Lung (tissue), 12 donors: ENCODE measurements around the gene CPS1. TPM values are rescaled to one million over a fixed set of nuclear protein-coding genes. Genes with fewer than 3 reads are reported as not detected.

Experiments
- ATAC-seq: fragments of 200-7000 bp; cut with Tn5 transposase; one replicate; pipeline ENCODE4 v1.9.1; 2020; ENCODE audit warnings: moderate number of reproducible peaks; ENCODE audit not compliant: insufficient read depth, low FRiP score
- DNase-seq, 3 donors: peaks; one replicate each; pipeline ENCODE4 v3.0.0-alpha.2; 2013 to 2017
- H3K27ac ChIP-seq, 2 donors: one replicate each; pipeline ENCODE4 v1.5.1; 2013; ENCODE audit warnings: mild to moderate bottlenecking in 2 of 2, moderate library complexity in 2 of 2, control low read depth in 1 of 2, inconsistent platforms in 1 of 2, low read depth in 1 of 2, low read length in 1 of 2
- H3K27me3 ChIP-seq, 3 donors: one replicate each; pipeline ENCODE4 v1.5.1; 2013; ENCODE audit warnings: low read length in 2 of 3; ENCODE audit not compliant: control insufficient read depth in 3 of 3, insufficient read depth in 3 of 3
- H3K36me3 ChIP-seq, 4 donors: one replicate each; pipeline ENCODE4 v1.5.1; 2013; ENCODE audit warnings: low read length in 4 of 4, mild to moderate bottlenecking in 1 of 4, moderate library complexity in 1 of 4; ENCODE audit not compliant: control insufficient read depth in 4 of 4, insufficient read depth in 4 of 4
- H3K4me1 ChIP-seq, 5 donors: one replicate each; pipeline ENCODE4 v1.5.1; 2013; ENCODE audit warnings: low read length in 5 of 5, mild to moderate bottlenecking in 2 of 5, moderate library complexity in 1 of 5; ENCODE audit not compliant: control insufficient read depth in 5 of 5, insufficient read depth in 5 of 5
- H3K4me3 ChIP-seq: one replicate; pipeline ENCODE4 v1.5.1; 2013; ENCODE audit warnings: mild to moderate bottlenecking, control low read depth, moderate library complexity
- H3K9ac ChIP-seq, 2 donors: one replicate each; pipeline ENCODE4 v1.5.1; 2013; ENCODE audit warnings: low read length in 2 of 2, control low read depth in 1 of 2; ENCODE audit not compliant: insufficient read depth in 1 of 2
- H3K9me3 ChIP-seq, 4 donors: one replicate each; pipeline ENCODE4 v1.5.1; 2013; ENCODE audit warnings: low read length in 3 of 4, mild to moderate bottlenecking in 1 of 4, moderate library complexity in 1 of 4; ENCODE audit not compliant: control insufficient read depth in 4 of 4, insufficient read depth in 3 of 4
- WGBS, 2 donors: extraction: QIAGEN DNeasy Blood & Tissue Kit; methylation state at CpG; one replicate each; pipeline ENCODE4 v1.1.7; 2013; 5-methylcytosine and 5-hydroxymethylcytosine counted together
- polyA plus RNA-seq, 2 donors: library from polyadenylated mRNA; stranded (reverse); fragments of 200-250 nt; gene quantifications; one replicate each; pipeline ENCODE4 v1.2.1, GENCODE V29; 2013
- total RNA-seq, 2 donors: library from RNA; depleted of rRNA in 1 of 2; stranded (reverse); fragments of >200 nt in 1 of 2; gene quantifications; one replicate each; pipeline ENCODE4 v1.2.1, GENCODE V29; 2014 to 2021
- TF ChIP-seq, protein P1 (sequence below): IDR thresholded peaks from 2 replicates; pipeline ENCODE4 v1.5.1; 2012; ENCODE audit warnings: mild to moderate bottlenecking; ENCODE audit errors: control extremely low read depth, extremely low read depth
- donor health status: control.
- donor health status: control.
- donor health status: Bipolar disorder and iron deficiency.
- donor health status: healthy.
- donor health status: DM: yes; HTN: yes; CAD: no.

Gene CPS1
- total and polyA plus RNA-seq, 4 donors: 0.35 to 5.0 (median 1.9) TPM

DNA sequence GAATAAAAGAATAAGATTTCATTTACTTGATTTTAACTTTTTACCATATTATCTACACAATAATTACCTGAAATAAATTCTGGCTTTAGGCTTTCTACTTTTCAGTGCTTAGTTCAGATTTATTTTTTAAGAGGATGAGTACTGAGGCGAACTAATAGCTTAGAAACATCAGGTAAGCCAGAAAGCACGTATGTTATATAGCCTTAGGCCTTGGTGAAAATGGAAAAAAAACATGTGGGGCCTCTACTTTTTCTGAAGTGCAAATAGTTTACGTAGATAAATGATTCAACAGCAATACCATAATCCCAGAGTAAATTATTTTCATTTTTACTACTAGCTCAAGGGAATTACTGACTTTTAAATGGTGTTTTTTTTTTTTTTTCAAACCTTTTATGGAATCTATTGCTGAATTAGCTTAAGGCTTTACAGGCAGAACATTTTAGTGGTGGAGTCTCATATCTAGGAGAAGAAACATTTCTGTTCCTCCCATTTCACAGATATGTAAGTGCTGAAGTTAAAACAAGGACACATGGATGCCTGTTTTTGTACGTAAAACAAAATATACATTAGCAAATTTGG is 6.2 kb downstream of the CPS1 start:
- Histone ChIP-seq H3K27me3 (no peaks in the 10 kb centered on the region), H3K4me3 (no peak overlapping the region), H3K9me3 (no peaks in the 10 kb centered on the region), H3K27ac (no peak overlapping the region), H3K9ac (no peak overlapping the region), H3K4me1 (no peaks in the 10 kb centered on the region), H3K36me3 (no peaks in the 10 kb centered on the region)
- DNase-seq: no peak
- TF ChIP-seq, protein P1, sequence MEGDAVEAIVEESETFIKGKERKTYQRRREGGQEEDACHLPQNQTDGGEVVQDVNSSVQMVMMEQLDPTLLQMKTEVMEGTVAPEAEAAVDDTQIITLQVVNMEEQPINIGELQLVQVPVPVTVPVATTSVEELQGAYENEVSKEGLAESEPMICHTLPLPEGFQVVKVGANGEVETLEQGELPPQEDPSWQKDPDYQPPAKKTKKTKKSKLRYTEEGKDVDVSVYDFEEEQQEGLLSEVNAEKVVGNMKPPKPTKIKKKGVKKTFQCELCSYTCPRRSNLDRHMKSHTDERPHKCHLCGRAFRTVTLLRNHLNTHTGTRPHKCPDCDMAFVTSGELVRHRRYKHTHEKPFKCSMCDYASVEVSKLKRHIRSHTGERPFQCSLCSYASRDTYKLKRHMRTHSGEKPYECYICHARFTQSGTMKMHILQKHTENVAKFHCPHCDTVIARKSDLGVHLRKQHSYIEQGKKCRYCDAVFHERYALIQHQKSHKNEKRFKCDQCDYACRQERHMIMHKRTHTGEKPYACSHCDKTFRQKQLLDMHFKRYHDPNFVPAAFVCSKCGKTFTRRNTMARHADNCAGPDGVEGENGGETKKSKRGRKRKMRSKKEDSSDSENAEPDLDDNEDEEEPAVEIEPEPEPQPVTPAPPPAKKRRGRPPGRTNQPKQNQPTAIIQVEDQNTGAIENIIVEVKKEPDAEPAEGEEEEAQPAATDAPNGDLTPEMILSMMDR: no peak
- 88 to 90% methylated on average over 4 of the region's 4 CpGs for WGBS, 2 donors
- ATAC-seq: no peak

DNA sequence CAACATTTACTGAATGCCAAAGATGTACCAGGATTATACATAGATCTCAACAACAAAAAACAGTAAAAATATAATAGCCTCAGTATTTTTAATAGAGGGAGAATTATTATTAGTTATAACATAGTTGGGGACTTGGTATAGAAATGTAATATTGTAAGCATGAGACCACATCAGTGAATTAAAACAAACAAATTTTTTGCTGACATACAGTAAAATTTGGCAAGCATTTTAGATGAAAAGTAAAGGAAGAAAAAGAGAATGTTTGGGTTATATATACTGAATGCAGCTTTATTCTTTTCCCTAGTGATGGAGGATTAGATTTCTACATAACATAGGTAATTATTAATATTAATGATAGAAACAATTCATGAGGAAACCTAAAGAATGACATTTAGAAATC is 10.9 kb downstream of the CPS1 start:
- TF ChIP-seq, protein P1: no peak
- H3K4me3 ChIP-seq: no peak overlapping the region
- no peaks in the 10 kb centered on the region for H3K27me3 ChIP-seq
- no peak overlapping the region for H3K9ac ChIP-seq
- H3K4me1 ChIP-seq: no peaks in the 10 kb centered on the region
- DNase-seq (no peak), ATAC-seq (no peak)
- no peaks in the 10 kb centered on the region for H3K36me3 ChIP-seq
- H3K9me3 ChIP-seq: no peaks in the 10 kb centered on the region
- H3K27ac ChIP-seq: no peak overlapping the region

DNA sequence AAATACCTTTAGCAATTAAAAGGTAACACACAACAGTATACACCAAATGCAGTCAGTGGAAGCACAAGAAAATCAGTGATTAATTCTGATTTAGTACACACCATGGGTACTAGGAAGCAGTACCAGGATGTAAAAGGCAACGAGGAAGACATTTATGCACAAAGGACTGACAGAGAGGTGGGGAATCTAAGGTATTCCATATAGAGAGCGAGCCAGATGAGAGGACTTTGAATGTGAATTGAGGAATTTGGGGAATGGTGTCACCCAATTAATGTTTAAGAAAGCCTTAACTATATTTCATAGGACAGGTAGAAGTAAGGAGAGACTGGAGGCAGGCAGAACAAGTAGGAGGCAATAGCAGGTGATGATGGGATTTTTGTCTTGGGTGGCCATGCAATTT is 11.7 kb downstream of the CPS1 start:
- TF ChIP-seq, protein P1: no peak
- ATAC-seq: no peak

More for the DNA sequence above, 11.7 kb downstream of the CPS1 start:
- H3K4me1 ChIP-seq: peaks cover 0 to under 1% (median 0%) of the 10 kb centered on the region in 5 donors
- DNase-seq: no peak
- no peaks in the 10 kb centered on the region for H3K36me3 ChIP-seq
- H3K27ac ChIP-seq: no peak overlapping the region
- H3K9me3 ChIP-seq: no peaks in the 10 kb centered on the region
- no peak overlapping the region for H3K4me3 ChIP-seq
- no peaks in the 10 kb centered on the region for H3K27me3 ChIP-seq
- H3K9ac ChIP-seq: no peak overlapping the region
- WGBS, 2 donors: 74 to 78% methylated on average over 2 of the region's 2 CpGs
